GM12865 (cell line): Measurements from ENCODE around the gene PIH1D2.

Experiments used
- DNase-seq: peaks from one replicate; pipeline ENCODE4 v3.0.0; 2010; ENCODE audit warnings: low read depth
- H3K4me3 ChIP-seq: 2 replicates; pipeline ENCODE4 v1.5.1; 2011; ENCODE audit warnings: mild to moderate bottlenecking, low read depth, low read length, control low read depth
- CTCF ChIP-seq: IDR thresholded peaks from 2 replicates; pipeline ENCODE4 v1.5.1; 2011; ENCODE audit warnings: low read length, control low read depth, low read depth, inconsistent platforms; ENCODE audit not compliant: insufficient read depth; ENCODE audit errors: missing control alignments

Gene PIH1D2

GRCh38 chr11:112073941-112074811 is at the start of gene PIH1D2, which contains the start of gene NKAPD1:
PIH1D2 (minus strand) TSS chr11:112074017; CDS start chr11:112073174, 843 bp downstream.
NKAPD1 (plus strand) TSS chr11:112074299; CDS start chr11:112075575, 1,276 bp downstream.
- DNase-seq, result peak; percentile 92
- TF ChIP-seq CTCF, result no peak
- peak within 1 kb of the TSS; percentile 91 for H3K4me3 ChIP-seq

- no peak overlapping the region for H3K4me3 ChIP-seq
- DNase-seq, result no peak
- TF ChIP-seq CTCF, result no peak
These were observed 49.3 kb upstream of the PIH1D2 start for GRCh38 chr11:112123129-112123528.

GRCh38 chr11:112121981-112122615 is 48.3 kb upstream of the PIH1D2 start:
- H3K4me3 ChIP-seq, result no peak overlapping the region
- no peak for DNase-seq
- TF ChIP-seq CTCF, result no peak

GRCh38 chr11:112118176-112118575 is 44.4 kb upstream of the PIH1D2 start:
- no peak for TF ChIP-seq CTCF
- H3K4me3 ChIP-seq, result no peak overlapping the region
- DNase-seq, result peak; percentile 10

GRCh38 chr11:112115386-112115785 is 41.6 kb upstream of the PIH1D2 start:
- no peak for DNase-seq
- no peak overlapping the region for H3K4me3 ChIP-seq
- TF ChIP-seq CTCF, result no peak

GRCh38 chr11:112114460-112114859 is 40.6 kb upstream of the PIH1D2 start:
- DNase-seq, result no peak
- TF ChIP-seq CTCF, result no peak
- H3K4me3 ChIP-seq, result no peak overlapping the region
